K562 (cell line): ENCODE data around the gene DNAJB1. TPM values are rescaled to one million over a fixed set of nuclear protein-coding genes. Genes with fewer than 3 reads are reported as not detected.

Source experiments
- ATF1 ChIP-seq, 2 experiments: fragments of 450-650 bp in 1 of 2; IDR thresholded peaks; 2 replicates each; pipeline ENCODE4 v1.6.1; 2016; ENCODE audit warnings: missing compliant biosample characterization in 1 of 2, missing genetic modification characterization in 1 of 2
- CEBPG ChIP-seq, 3 experiments: fragments of 200-800 bp in 1 of 3; sonication (Bioruptor generic) in 1 of 3; sonication (generic) in 1 of 3; formaldehyde crosslinking in 1 of 3; IDR thresholded peaks in 2 of 3; conservative IDR thresholded peaks in 1 of 3; 2 replicates each; pipeline versions ENCODE4 v1.6.1 to v1.8.0; 2016 to 2022; ENCODE audit warnings: missing compliant biosample characterization in 2 of 3, missing genetic modification characterization in 2 of 3, mild to moderate bottlenecking in 1 of 3, missing genetic modification reagents in 1 of 3
- CREB1 ChIP-seq, 2 experiments: sonication (generic) in 1 of 2; formaldehyde crosslinking in 1 of 2; IDR thresholded peaks; 2 replicates each; pipeline versions ENCODE4 v1.6.1 to v1.8.0; 2012 to 2022; ENCODE audit warnings: inconsistent platforms in 1 of 2, mild to moderate bottlenecking in 1 of 2, missing genetic modification reagents in 1 of 2, moderate library complexity in 1 of 2
- CREM ChIP-seq: IDR thresholded peaks from 2 replicates; pipeline ENCODE4 v1.6.1; 2014; ENCODE audit warnings: antibody characterized with exemption, low read depth
- CXXC5 ChIP-seq: fragments of 250-450 bp; sonication (Bioruptor Pico); IDR thresholded peaks from 2 replicates; pipeline ENCODE4 v1.8.0; 2022; ENCODE audit warnings: inconsistent platforms, mild to moderate bottlenecking, moderate library complexity
- ELF4 ChIP-seq: fragments of 450-650 bp; formaldehyde crosslinking; IDR thresholded peaks from 2 replicates; pipeline ENCODE4 v1.4.0; 2022; ENCODE audit warnings: missing genetic modification characterization
- GABPA ChIP-seq: fragments of 200-800 bp; sonication (Bioruptor generic); conservative IDR thresholded peaks from 2 replicates; pipeline ENCODE4 v1.6.1; 2016; ENCODE audit warnings: low read depth, missing genetic modification characterization, missing compliant biosample characterization
- KDM2B ChIP-seq: fragments of 250-450 bp; sonication (Bioruptor Pico); IDR thresholded peaks from 2 replicates; pipeline ENCODE4 v1.8.0; 2021; ENCODE audit warnings: mild to moderate bottlenecking, moderate library complexity
- KHSRP ChIP-seq: fragments of 450-650 bp; IDR thresholded peaks from 2 replicates; pipeline ENCODE4 v1.6.1; 2017
- MEIS2 ChIP-seq: fragments of 450-650 bp; IDR thresholded peaks from 2 replicates; pipeline ENCODE4 v1.6.1; 2014; ENCODE audit warnings: mild to moderate bottlenecking; ENCODE audit not compliant: partially characterized antibody
- NCOA1 ChIP-seq: fragments of 450-650 bp; IDR thresholded peaks from 2 replicates; pipeline ENCODE4 v1.6.1; 2016; ENCODE audit warnings: low read depth
- PRPF4 ChIP-seq: fragments of 200-400 bp; formaldehyde crosslinking; IDR thresholded peaks from one replicate; pipeline ENCODE4 v1.6.1; 2017; ENCODE audit warnings: low read length, low read depth, mild to moderate bottlenecking; ENCODE audit not compliant: insufficient read depth, poor library complexity, severe bottlenecking
- RUNX1 ChIP-seq: sonication (generic); IDR thresholded peaks from 2 replicates; pipeline ENCODE4 v1.6.1; 2016; ENCODE audit warnings: antibody characterized with exemption, low read depth
- SAFB2 ChIP-seq: fragments of 200-400 bp; formaldehyde crosslinking; IDR thresholded peaks from 2 replicates; pipeline ENCODE4 v1.6.1; 2018; ENCODE audit warnings: borderline replicate concordance, low read length, low read depth, moderate library complexity; ENCODE audit not compliant: severe bottlenecking
- SMAD4 ChIP-seq: fragments of 250-450 bp; sonication (Bioruptor Pico); conservative IDR thresholded peaks from 2 replicates; pipeline ENCODE4 v1.8.0; 2021; ENCODE audit warnings: inconsistent platforms, mild to moderate bottlenecking, moderate library complexity
- ZEB2 ChIP-seq: fragments of 450-650 bp; IDR thresholded peaks from 2 replicates; pipeline ENCODE4 v1.6.1; 2016
- ZNF75A ChIP-seq: fragments of 450-650 bp; formaldehyde crosslinking; IDR thresholded peaks from 2 replicates; pipeline ENCODE4 v1.4.0; 2020; ENCODE audit warnings: mild to moderate bottlenecking
- polyA plus RNA-seq, 8 experiments: library from polyadenylated mRNA; depleted of rRNA in 4 of 8; stranded (reverse) in 5 of 8; unstranded in 3 of 8; fragments of >200 nt; fragmentation: Nextera tagmentation in 2 of 8; fragmentation: Illumina TruSeq in 1 of 8; extraction: Ambion mirVana in 2 of 8; extraction: Trizol in 1 of 8; gene quantifications; 2 replicates each; pipeline versions ENCODE4 v1.2.1 to v1.2.3, GENCODE V29; 2011 to 2014; ENCODE audit warnings: inconsistent platforms in 1 of 8, missing spikeins in 1 of 8
- total RNA-seq, 7 experiments: library from RNA; depleted of rRNA in 6 of 7; stranded (reverse); fragments of >200 nt in 6 of 7; fragmentation: Illumina TruSeq in 2 of 7; extraction: Trizol in 2 of 7; gene quantifications; 2 replicates each; pipeline versions ENCODE4 v1.2.1 to v1.2.3, GENCODE V29; 2011 to 2021; ENCODE audit warnings: low replicate concordance in 1 of 7
- TF ChIP-seq, protein P1 (sequence below), 2 experiments: IDR thresholded peaks in 1 of 2; conservative IDR thresholded peaks in 1 of 2; 2 replicates each; pipeline ENCODE4 v1.6.1; 2016; ENCODE audit warnings: low read depth in 2 of 2, mild to moderate bottlenecking in 1 of 2, missing compliant biosample characterization in 1 of 2, missing genetic modification characterization in 1 of 2, moderate library complexity in 1 of 2
- TF ChIP-seq, protein P2 (sequence below): fragments of 200-800 bp; sonication (Bioruptor generic); IDR thresholded peaks from 2 replicates; pipeline ENCODE4 v1.6.1; 2017; ENCODE audit warnings: missing genetic modification characterization, missing compliant biosample characterization
- TF ChIP-seq, protein P3 (sequence below): fragments of 200-800 bp; sonication (Bioruptor generic); IDR thresholded peaks from 2 replicates; pipeline ENCODE4 v1.6.1; 2017; ENCODE audit warnings: missing genetic modification characterization, missing compliant biosample characterization

Gene DNAJB1
- total and polyA plus RNA-seq, 9 of the 15 experiments (the other 6 are each of a cell fraction or from before 2014, with no cell fraction given): 13.2 to 113 (median 62.1) TPM

DNA sequence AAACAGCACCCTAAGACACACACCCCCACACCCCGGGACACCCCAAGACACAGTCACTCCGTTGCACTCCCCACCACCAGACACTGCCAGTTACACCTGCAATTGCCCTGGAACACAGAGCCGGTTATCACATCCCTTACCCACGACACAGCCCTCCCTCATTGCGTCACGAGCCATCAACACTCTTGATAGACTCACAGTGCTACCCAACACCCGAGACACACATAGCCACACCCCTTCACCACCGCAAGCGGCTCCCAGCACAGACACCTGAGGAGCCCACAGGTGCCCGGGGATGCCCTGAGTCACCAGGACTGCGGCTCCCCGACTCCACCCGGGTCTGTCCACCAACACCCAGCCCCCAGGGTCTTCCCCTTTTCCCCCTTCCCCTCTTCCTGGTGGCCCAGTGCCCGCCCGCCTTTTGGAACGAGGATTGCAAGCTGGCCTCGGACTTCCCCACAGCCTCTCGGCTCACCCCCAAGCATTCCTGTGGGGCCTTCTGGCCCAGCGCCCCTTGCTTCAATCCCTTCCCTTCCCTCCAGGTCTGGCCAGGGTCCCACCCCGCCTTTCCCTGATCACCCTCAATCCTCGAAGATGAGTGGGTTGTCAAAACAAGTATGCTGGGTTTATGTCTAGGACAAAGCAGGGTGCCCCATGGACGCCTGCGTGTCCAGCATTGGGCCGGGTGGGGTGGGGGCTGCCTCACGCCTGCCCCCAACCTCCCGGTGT, 41.4 kb downstream of the DNAJB1 start (continued):
- TF ChIP-seq, protein P1, sequence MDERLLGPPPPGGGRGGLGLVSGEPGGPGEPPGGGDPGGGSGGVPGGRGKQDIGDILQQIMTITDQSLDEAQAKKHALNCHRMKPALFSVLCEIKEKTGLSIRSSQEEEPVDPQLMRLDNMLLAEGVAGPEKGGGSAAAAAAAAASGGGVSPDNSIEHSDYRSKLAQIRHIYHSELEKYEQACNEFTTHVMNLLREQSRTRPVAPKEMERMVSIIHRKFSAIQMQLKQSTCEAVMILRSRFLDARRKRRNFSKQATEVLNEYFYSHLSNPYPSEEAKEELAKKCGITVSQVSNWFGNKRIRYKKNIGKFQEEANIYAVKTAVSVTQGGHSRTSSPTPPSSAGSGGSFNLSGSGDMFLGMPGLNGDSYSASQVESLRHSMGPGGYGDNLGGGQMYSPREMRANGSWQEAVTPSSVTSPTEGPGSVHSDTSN (CRISPR knock-in tag; IDR thresholded peaks at IDR 0.05; ENCODE audit: low read depth): no peak
- TF ChIP-seq, protein P1 (tag; conservative IDR thresholded peaks at IDR 0.05; ENCODE audit: low read depth): peak; percentile 34; the same call in 1 of the 2 replicates
- TF ChIP-seq PRPF4 (no peak), ATF1 (CRISPR knock-in tag; IDR thresholded peaks at IDR 0.05) (no peak), ATF1 (tag; IDR thresholded peaks at IDR 0.05) (peak; percentile 67), CREM (peak; percentile 82), CREB1 (IDR thresholded peaks at IDR 0.05) (peak; percentile 77), CREB1 (CRISPR knock-in tag; IDR thresholded peaks at IDR 0.05) (peak; percentile 52), ZEB2 (0 out of 2 replicates have a peak, but pooled peaks have one; percentile 51), RUNX1 (no peak), SAFB2 (no peak), ELF4 (0 out of 2 replicates have a peak, but pooled peaks have one; percentile 51), MEIS2 (peak; percentile 27), KDM2B (no peak), ZNF75A (CRISPR knock-in tag) (no peak), CXXC5 (CRISPR knock-in tag) (peak; percentile 36; the same call in 1 of the 2 replicates), GABPA (tag) (no peak), SMAD4 (0 out of 2 replicates have a peak, but pooled peaks have one; percentile 10), KHSRP (no peak), CEBPG (CRISPR knock-in tag; IDR thresholded peaks at IDR 0.05) (peak; percentile 85), CEBPG (tag; conservative IDR thresholded peaks at IDR 0.05 in 1 of 2, IDR thresholded peaks at IDR 0.05 in 1 of 2) (peak; percentile 62 to 85), NCOA1 (0 out of 2 replicates have a peak, but pooled peaks have one; percentile 29)
- TF ChIP-seq, protein P2, sequence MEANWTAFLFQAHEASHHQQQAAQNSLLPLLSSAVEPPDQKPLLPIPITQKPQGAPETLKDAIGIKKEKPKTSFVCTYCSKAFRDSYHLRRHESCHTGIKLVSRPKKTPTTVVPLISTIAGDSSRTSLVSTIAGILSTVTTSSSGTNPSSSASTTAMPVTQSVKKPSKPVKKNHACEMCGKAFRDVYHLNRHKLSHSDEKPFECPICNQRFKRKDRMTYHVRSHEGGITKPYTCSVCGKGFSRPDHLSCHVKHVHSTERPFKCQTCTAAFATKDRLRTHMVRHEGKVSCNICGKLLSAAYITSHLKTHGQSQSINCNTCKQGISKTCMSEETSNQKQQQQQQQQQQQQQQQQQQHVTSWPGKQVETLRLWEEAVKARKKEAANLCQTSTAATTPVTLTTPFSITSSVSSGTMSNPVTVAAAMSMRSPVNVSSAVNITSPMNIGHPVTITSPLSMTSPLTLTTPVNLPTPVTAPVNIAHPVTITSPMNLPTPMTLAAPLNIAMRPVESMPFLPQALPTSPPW (CRISPR knock-in tag): peak; percentile 44; the same call in 1 of the 2 replicates
- TF ChIP-seq, protein P3, sequence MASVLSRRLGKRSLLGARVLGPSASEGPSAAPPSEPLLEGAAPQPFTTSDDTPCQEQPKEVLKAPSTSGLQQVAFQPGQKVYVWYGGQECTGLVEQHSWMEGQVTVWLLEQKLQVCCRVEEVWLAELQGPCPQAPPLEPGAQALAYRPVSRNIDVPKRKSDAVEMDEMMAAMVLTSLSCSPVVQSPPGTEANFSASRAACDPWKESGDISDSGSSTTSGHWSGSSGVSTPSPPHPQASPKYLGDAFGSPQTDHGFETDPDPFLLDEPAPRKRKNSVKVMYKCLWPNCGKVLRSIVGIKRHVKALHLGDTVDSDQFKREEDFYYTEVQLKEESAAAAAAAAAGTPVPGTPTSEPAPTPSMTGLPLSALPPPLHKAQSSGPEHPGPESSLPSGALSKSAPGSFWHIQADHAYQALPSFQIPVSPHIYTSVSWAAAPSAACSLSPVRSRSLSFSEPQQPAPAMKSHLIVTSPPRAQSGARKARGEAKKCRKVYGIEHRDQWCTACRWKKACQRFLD: no peak
